Osteocyte (in vitro differentiated cells): ENCODE results near the gene RBMS3. TPM values are rescaled to one million over a fixed set of nuclear protein-coding genes. Genes with fewer than 3 reads are reported as not detected.

Source experiments
- DNase-seq: peaks from one replicate; pipeline ENCODE4 v3.0.0; 2021; ENCODE audit warnings: mixed read lengths; ENCODE audit not compliant: unreplicated experiment; ENCODE audit errors: extremely low spot score
- H3K27ac Mint-ChIP-seq: one replicate; pipeline ENCODE4 v1.8.0; 2021; ENCODE audit warnings: mild to moderate bottlenecking, mixed read lengths; ENCODE audit not compliant: unreplicated experiment
- H3K27me3 Mint-ChIP-seq: one replicate; pipeline ENCODE4 v1.8.0; 2021; ENCODE audit warnings: mixed read lengths; ENCODE audit not compliant: unreplicated experiment
- H3K36me3 Mint-ChIP-seq: one replicate; pipeline ENCODE4 v1.8.0; 2021; ENCODE audit warnings: mixed read lengths; ENCODE audit not compliant: unreplicated experiment
- H3K4me1 Mint-ChIP-seq: one replicate; pipeline ENCODE4 v1.8.0; 2021; ENCODE audit warnings: mixed read lengths; ENCODE audit not compliant: unreplicated experiment
- H3K4me3 Mint-ChIP-seq: one replicate; pipeline ENCODE4 v1.8.0; 2021; ENCODE audit warnings: mild to moderate bottlenecking, moderate library complexity, mixed read lengths; ENCODE audit not compliant: unreplicated experiment
- H3K9me3 Mint-ChIP-seq: one replicate; pipeline ENCODE4 v1.8.0; 2021; ENCODE audit warnings: mixed read lengths; ENCODE audit not compliant: unreplicated experiment
- total RNA-seq: library from RNA; stranded (reverse); gene quantifications from 2 replicates; pipeline ENCODE4 v1.2.1, GENCODE V29; 2021
- TF ChIP-seq, protein P1 (sequence below): fragments of 200-600 bp; sonication (generic); IDR thresholded peaks from 2 replicates; pipeline ENCODE4 v1.5.0; 2021; ENCODE audit warnings: antibody characterized with exemption, mild to moderate bottlenecking, moderate library complexity

RBMS3 gene
- total RNA-seq, 1 donor from 2014 or later = 64.2 TPM

DNA sequence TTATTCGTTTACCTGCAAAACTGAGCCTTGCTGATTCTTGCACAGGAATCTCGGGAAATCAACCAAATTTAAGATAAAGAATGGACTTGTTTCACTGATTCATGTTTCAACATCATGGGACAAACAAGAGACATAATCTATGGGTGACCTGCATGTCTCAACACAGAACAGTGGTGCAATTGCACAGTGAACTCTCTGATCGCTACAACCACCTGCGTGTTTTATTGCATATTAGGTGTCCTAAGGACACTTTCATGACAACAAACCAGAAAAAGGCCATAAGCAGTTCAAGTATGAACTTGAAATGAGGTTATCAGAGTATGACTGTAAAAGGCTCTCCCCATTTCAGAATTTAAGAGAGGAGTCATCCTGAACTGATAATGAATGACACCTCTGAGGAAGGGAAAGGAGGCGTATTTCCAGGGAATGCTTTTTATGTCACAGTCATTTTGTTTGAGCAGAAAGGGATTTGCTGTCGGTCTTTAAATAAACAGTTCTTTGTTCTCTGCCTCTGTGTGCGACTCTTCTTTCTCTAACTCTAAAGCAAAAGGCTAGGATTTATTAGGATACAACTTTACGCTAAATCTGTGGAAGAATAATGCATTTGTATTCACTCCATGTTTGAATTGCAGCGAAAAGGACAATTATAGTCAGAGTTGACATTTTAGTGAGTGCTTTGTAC, 167.2 kb downstream of the RBMS3 start:
- peaks cover 12% of the 10 kb centered on the region for H3K4me1 Mint-ChIP-seq
- TF ChIP-seq, protein P1, sequence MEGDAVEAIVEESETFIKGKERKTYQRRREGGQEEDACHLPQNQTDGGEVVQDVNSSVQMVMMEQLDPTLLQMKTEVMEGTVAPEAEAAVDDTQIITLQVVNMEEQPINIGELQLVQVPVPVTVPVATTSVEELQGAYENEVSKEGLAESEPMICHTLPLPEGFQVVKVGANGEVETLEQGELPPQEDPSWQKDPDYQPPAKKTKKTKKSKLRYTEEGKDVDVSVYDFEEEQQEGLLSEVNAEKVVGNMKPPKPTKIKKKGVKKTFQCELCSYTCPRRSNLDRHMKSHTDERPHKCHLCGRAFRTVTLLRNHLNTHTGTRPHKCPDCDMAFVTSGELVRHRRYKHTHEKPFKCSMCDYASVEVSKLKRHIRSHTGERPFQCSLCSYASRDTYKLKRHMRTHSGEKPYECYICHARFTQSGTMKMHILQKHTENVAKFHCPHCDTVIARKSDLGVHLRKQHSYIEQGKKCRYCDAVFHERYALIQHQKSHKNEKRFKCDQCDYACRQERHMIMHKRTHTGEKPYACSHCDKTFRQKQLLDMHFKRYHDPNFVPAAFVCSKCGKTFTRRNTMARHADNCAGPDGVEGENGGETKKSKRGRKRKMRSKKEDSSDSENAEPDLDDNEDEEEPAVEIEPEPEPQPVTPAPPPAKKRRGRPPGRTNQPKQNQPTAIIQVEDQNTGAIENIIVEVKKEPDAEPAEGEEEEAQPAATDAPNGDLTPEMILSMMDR = no peak
- no peak for DNase-seq
- peaks cover 26% of the 10 kb centered on the region for H3K36me3 Mint-ChIP-seq
- no peaks in the 10 kb centered on the region for H3K27me3 Mint-ChIP-seq
- peaks cover 9% of the 10 kb centered on the region for H3K9me3 Mint-ChIP-seq
- H3K4me3 Mint-ChIP-seq = no peak overlapping the region
- no peak overlapping the region for H3K27ac Mint-ChIP-seq

DNA sequence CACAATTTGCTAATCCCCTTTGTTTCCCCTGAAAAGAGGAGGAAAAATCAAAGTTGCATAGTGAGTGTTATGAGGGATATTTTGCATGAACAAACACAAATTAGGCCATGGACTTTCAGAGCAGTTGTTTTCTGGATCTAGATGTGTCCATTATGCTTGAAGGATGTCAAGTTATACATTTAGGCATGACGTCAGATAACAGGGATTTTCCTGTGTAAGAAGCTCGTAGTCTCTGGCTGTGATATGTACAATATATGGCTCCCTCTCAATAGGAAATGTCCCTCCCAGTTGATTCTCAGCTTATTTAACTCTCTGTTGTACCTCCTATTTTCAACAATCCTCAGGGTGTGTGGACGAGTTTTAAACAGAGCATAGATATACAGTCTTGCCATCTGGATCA, 171.0 kb downstream of the RBMS3 start:
- TF ChIP-seq, protein P1 = no peak
- peaks cover 13% of the 10 kb centered on the region for H3K36me3 Mint-ChIP-seq
- H3K9me3 Mint-ChIP-seq = no peaks in the 10 kb centered on the region

DNA sequence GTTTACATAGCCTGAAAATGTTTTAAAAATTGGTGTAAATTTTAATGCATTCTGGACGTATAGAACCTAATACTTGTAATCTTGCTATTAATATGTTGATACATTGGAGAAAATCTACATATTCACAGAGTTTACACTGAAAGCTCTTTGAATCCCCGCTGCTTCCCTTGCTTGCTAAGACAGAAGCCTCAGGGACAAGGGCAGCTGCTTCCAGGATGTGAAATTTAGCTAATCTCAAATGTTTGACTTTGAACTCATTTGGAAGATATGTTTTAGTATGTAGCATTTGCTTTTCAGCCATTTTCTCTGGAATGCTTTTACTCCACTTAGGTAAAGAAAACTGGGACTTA, 172.0 kb downstream of the RBMS3 start:
- Mint-ChIP-seq H3K27me3 (no peaks in the 10 kb centered on the region), H3K27ac (peak overlapping the region; percentile 76), H3K9me3 (no peaks in the 10 kb centered on the region), H3K4me3 (no peak overlapping the region), H3K36me3 (peaks cover 13% of the 10 kb centered on the region), H3K4me1 (peaks cover 27% of the 10 kb centered on the region)
- TF ChIP-seq, protein P1 = no peak
- DNase-seq = no peak

More for the DNA sequence above, 171.0 kb downstream of the RBMS3 start:
- no peak overlapping the region for H3K4me3 Mint-ChIP-seq
- peaks cover 27% of the 10 kb centered on the region for H3K4me1 Mint-ChIP-seq
- DNase-seq = no peak
- no peaks in the 10 kb centered on the region for H3K27me3 Mint-ChIP-seq
- H3K27ac Mint-ChIP-seq = no peak overlapping the region

DNA sequence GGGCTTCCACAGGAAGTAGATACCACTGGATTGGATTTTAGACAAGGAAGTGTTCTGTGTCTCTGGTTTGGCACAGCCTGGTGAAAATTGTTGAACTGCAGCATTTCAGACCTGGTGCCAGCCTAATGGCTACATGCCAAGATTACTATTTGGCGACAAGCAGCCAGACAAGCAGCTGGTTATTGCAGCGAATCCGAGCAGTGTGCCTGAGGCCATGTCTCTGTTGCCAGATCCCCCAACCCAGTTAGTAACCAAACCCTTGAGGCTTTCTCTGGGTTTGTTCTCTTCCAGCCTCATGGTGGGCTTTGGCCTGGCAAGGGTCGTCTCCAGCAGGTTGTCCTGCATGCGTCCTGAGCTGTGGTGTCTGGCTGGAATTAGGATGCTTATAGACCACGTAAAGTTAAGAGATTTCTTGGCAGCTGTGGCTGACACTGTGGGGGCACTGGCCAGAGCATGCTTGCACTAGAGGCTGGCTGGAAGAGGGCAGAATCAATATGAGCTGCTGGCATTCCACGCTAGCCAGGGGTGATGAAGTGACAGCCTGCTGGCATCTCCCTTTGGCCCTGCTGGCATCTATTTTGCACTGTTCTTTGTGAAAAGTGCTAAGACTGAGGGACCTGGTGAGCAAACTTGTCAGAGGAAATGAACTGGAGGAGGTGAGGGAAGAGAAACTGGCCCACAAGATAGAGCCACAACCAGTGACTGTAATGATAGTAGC, 172.6 kb downstream of the RBMS3 start:
- H3K4me1 Mint-ChIP-seq = peaks cover 27% of the 10 kb centered on the region
- H3K27me3 Mint-ChIP-seq = no peaks in the 10 kb centered on the region
- H3K27ac Mint-ChIP-seq = peak overlapping the region; percentile 76
- no peaks in the 10 kb centered on the region for H3K9me3 Mint-ChIP-seq
- H3K36me3 Mint-ChIP-seq = peaks cover 11% of the 10 kb centered on the region
- no peak for DNase-seq
- TF ChIP-seq, protein P1 = no peak
- H3K4me3 Mint-ChIP-seq = no peak overlapping the region

DNA sequence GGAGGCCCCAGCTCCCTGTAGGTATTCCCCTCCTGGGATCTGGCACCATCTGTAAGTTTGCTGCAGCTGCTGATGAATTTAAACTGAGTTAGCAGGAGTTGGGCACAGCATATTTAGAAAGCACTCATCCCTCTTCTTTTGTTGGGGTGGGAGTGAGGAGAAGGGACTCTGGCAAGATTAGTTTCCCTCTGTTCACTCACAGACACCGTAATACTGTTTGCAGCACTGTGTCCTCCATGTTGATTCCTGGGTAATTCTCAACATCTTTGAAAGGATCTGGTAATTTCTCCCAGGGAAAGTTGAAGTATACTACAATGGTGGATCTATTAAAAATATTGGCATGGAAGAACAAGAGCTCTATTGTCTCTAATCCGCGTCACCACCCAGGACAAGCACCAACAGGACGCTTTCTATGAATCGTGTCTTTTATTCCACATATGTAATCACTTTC, 173.3 kb downstream of the RBMS3 start:
- DNase-seq = no peak
- Mint-ChIP-seq H3K27me3 (no peaks in the 10 kb centered on the region), H3K4me3 (no peak overlapping the region), H3K36me3 (peaks cover 11% of the 10 kb centered on the region), H3K4me1 (peaks cover 27% of the 10 kb centered on the region), H3K9me3 (no peaks in the 10 kb centered on the region), H3K27ac (peak overlapping the region; percentile 32)
- TF ChIP-seq, protein P1 = no peak
